Stimulated activated naive B cell treated with anti-CD40 and anti-IgM and Interleukin-4, amounts not matched to agents 10 μg/mL and 1 μg/mL and 100 μg/mL, for 72 hours (primary cell): Measurements from ENCODE around the gene SLC17A9.
"Not testable (repeated sequence)": the region's sequence is repeated elsewhere in the genome, so short reads cannot be mapped to it uniquely, and the experiment has no call there.

Experiments
- ATAC-seq, 2 donors: fragments of 150-1000 bp; cut with Tn5 transposase; replicated peaks; 2 replicates each; pipeline ENCODE4 v1.10.0; 2021; ENCODE audit warnings: moderate library complexity in 1 of 2
- DNase-seq: peaks from one replicate; pipeline ENCODE4 v3.0.0; 2021
- H3K27ac Mint-ChIP-seq: one replicate; pipeline ENCODE4 v1.8.0; 2022; ENCODE audit warnings: mild to moderate bottlenecking, mixed read lengths
- H3K27me3 Mint-ChIP-seq, 2 donors: one replicate each; pipeline ENCODE4 v1.8.0; 2022; ENCODE audit warnings: mixed read lengths in 2 of 2
- H3K36me3 Mint-ChIP-seq, 2 donors: one replicate each; pipeline ENCODE4 v1.8.0; 2022; ENCODE audit warnings: mixed read lengths in 2 of 2, mild to moderate bottlenecking in 1 of 2
- H3K4me1 Mint-ChIP-seq, 2 donors: one replicate each; pipeline ENCODE4 v1.8.0; 2022; ENCODE audit warnings: mixed read lengths in 2 of 2, mild to moderate bottlenecking in 1 of 2
- H3K4me3 Mint-ChIP-seq, 2 donors: one replicate each; pipeline ENCODE4 v1.8.0; 2022; ENCODE audit warnings: mild to moderate bottlenecking in 2 of 2, mixed read lengths in 2 of 2, moderate library complexity in 1 of 2
- H3K9me3 Mint-ChIP-seq, 2 donors: one replicate each; pipeline ENCODE4 v1.8.0; 2022; ENCODE audit warnings: mixed read lengths in 2 of 2, mild to moderate bottlenecking in 1 of 2

Gene SLC17A9

DNA sequence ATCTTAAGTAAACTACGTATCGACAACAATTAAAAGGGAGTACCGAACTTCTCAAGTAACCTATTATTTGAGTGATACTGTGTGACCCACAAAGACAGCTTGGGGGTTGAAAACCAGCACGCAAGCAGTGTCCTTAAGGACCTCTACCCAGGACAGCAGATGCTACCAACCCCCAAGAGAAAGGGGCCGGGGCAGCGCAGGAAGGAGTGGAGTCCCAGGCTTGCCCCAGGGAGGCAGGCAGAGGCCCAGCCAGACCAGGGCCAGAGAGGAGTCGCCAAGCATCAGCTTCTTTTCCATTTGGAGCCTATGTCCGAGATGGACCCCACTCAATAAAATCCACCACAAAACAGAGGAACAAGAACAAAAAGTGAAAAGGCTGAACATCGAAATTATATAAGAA lies 38.1 kb upstream of the SLC17A9 start:
- H3K36me3 Mint-ChIP-seq = peaks cover 28 to 31% of the 10 kb centered on the region in 2 donors
- no peak for ATAC-seq
- peak overlapping the region; percentile 56 for H3K27ac Mint-ChIP-seq
- H3K4me3 Mint-ChIP-seq = no peak overlapping the region
- H3K27me3 Mint-ChIP-seq = no peaks in the 10 kb centered on the region
- H3K9me3 Mint-ChIP-seq = no peaks in the 10 kb centered on the region
- no peak for DNase-seq
- peaks cover 30 to 69% of the 10 kb centered on the region in 2 donors for H3K4me1 Mint-ChIP-seq

DNA sequence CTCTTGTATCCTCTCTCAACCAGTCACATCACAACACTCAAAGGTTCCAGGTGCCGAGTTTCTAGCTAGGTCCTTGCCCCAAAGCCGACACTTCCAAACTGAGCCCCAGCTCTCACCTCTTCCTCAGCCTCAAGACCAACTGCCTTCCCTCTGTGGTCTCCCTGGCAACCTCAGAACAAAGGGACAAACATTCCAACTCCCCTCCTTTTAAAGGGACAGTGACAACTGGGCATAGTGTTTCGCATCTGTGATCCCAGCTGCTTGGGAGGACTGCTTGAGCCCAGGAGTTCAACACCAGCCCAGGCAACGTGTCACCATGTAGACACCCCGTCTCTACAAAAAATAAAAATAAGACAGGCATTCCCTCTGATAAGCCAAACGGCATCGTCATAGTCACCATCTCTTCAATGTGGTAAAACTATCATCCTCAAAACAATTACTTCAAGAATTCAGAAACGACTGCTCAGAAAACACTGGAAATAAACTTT lies 37.5 kb upstream of the SLC17A9 start:
- no peak overlapping the region for H3K4me3 Mint-ChIP-seq
- DNase-seq = no peak

DNA sequence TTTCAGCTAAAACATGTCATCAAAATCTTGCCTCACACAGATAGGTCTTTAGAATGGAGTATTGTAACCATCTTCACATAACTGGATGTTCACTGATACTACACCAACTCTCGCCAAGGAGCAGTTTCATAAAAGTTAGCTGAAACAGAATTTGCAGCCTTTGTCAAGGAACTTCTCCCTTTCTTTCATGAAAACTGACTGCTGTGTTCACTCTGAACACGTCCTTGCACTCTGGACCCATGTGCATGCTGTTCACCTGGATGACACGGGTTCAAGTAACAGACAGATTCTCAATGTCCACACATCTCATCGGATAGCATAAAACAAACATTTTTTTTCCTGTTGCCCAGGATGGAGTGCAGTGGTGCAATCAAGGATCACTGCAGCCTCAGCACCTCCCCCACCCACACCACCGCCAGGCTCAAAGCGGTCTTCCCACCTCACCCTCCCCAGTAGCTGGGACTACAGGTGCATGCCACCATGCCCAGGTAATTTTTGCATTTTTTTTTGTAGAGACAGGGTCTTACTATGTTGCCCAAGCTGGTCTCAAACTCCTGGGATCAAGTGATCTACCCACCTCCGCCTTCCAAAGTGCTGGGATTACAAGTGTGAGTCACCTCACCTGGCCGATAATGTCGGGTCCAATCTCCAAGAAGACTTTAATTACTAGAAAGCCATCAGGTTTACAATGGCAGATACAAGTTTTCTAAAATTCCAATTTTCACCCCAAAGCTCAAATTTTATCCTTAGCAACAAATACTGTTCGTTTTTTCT lies 35.6 kb upstream of the SLC17A9 start:
- Mint-ChIP-seq H3K27me3 (no peaks in the 10 kb centered on the region), H3K4me1 (peaks cover 43 to 73% of the 10 kb centered on the region in 2 donors), H3K27ac (peak overlapping the region; percentile 87), H3K4me3 (peak overlapping the region; percentile 39 to 66), H3K36me3 (peaks cover 14 to 20% of the 10 kb centered on the region in 2 donors), H3K9me3 (no peaks in the 10 kb centered on the region)
- ATAC-seq = no peak
- DNase-seq = no peak

More for the DNA sequence above, 37.5 kb upstream of the SLC17A9 start:
- Mint-ChIP-seq H3K27ac (peak overlapping the region; percentile 21), H3K27me3 (no peaks in the 10 kb centered on the region), H3K36me3 (peaks cover 23 to 26% of the 10 kb centered on the region in 2 donors), H3K9me3 (no peaks in the 10 kb centered on the region), H3K4me1 (peaks cover 35 to 70% of the 10 kb centered on the region in 2 donors)
- ATAC-seq = no peak

DNA sequence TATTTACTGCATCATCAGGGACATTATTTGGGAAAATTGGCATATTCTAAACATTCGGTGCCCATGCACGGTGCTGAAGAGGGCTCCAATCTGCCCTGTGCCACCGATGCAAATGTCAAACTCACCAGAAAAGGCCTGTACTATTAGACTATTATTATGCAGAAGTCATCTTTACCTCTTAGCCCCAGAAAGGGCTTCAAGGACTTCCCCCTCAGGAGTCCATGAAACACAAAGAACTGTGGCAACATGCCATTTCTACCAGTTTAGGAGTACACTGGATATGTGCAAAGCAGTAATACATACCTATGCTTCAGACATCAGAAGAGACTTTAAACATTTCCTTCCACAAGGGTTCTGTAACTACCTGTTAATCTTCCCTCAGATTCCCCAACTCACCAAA lies 34.8 kb upstream of the SLC17A9 start:
- Mint-ChIP-seq H3K27ac (peak overlapping the region; percentile 87), H3K9me3 (no peaks in the 10 kb centered on the region), H3K36me3 (peaks cover 14 to 21% of the 10 kb centered on the region in 2 donors), H3K4me3 (peak overlapping the region; percentile 66 to 72), H3K4me1 (peaks cover 50 to 80% of the 10 kb centered on the region in 2 donors), H3K27me3 (no peaks in the 10 kb centered on the region)
- DNase-seq (no peak), ATAC-seq (peak; percentile 51 to 65)

DNA sequence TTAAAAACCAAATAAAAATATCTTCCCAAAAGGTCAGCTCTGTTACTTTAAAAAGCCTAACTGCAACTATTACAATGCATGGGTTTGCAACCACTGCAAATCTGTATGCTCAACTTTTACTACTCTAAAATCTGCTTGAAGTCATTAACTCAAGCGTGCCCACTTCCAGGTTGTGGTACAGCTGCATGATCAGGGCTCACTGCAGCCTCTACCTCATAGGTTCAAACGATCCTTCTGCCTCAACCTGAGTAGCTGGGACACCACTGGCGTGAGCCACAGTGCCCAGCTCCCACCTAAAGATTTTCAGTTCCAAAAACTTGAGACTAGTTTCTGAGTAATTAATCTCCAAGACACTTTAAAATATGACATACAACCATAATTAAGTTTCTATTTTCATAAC lies 34.4 kb upstream of the SLC17A9 start:
- peak overlapping the region; percentile 66 to 72 for H3K4me3 Mint-ChIP-seq
- H3K27ac Mint-ChIP-seq = peak overlapping the region; percentile 87
- H3K9me3 Mint-ChIP-seq = no peaks in the 10 kb centered on the region
- ATAC-seq = peak; percentile 80 to 88
- DNase-seq = peak; percentile 31
- peaks cover 50 to 80% of the 10 kb centered on the region in 2 donors for H3K4me1 Mint-ChIP-seq
- H3K27me3 Mint-ChIP-seq = no peaks in the 10 kb centered on the region
- peaks cover 11 to 19% of the 10 kb centered on the region in 2 donors for H3K36me3 Mint-ChIP-seq

DNA sequence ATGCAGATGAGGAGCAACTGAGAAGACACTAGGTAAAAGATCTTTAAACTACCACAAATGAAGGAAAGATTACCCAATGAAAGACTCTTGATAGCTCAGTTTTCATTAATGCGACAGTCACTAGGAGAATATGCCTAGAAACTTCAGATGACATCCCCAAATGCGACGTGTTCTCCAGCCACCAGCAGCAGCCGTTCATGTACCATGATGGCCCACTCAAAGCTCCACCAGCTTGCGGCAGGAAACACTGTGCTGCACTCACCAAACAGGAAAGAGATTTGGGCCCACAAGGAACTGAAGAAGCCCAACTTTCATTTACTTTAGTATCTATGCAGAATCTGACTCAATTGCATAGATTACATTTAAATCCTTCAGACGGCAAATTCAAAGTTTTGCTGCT lies 33.7 kb upstream of the SLC17A9 start:
- peak overlapping the region; percentile 87 for H3K27ac Mint-ChIP-seq
- DNase-seq (no peak), ATAC-seq (peak; percentile 66 to 70)
- H3K9me3 Mint-ChIP-seq = no peaks in the 10 kb centered on the region
- peaks cover 50 to 82% of the 10 kb centered on the region in 2 donors for H3K4me1 Mint-ChIP-seq
- no peaks in the 10 kb centered on the region for H3K27me3 Mint-ChIP-seq
- H3K4me3 Mint-ChIP-seq = peak overlapping the region; percentile 66 to 72
- H3K36me3 Mint-ChIP-seq = peaks cover 7 to 17% of the 10 kb centered on the region in 2 donors

DNA sequence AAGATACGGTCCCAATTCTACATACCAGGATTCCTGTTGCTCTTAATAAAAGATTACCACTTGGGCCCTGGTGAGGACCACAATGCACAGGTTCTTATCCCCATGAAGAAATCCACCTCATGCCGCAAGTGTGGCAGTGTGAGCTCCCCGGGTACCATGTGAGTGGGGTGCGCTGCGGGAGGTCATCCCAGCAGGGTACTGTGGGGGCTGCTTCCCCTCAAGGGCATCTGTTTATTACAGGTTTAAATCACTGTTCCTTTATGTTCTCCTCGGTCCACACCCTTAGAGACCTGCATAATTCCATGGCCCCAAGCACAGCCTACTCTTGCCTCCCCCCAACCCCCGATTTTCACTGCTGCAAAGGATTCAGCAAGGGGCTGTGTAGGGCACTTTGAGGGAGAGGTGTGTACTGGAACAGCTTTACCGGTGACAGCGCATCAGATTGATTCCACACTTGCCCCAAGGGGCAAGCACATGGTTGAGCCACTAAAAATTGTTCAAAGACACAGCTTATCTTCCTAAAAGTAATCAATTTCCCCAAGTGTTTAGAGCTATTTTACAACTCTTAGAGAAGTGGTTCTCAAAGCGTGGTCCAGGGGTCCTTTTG lies 32.4 kb upstream of the SLC17A9 start:
- Mint-ChIP-seq H3K4me3 (peak overlapping the region; percentile 6 to 36), H3K9me3 (no peaks in the 10 kb centered on the region), H3K36me3 (peaks cover 3 to 14% of the 10 kb centered on the region in 2 donors), H3K27ac (peak overlapping the region; percentile 31), H3K4me1 (peaks cover 55 to 85% of the 10 kb centered on the region in 2 donors), H3K27me3 (no peaks in the 10 kb centered on the region)
- no peak for DNase-seq
- ATAC-seq = no peak

DNA sequence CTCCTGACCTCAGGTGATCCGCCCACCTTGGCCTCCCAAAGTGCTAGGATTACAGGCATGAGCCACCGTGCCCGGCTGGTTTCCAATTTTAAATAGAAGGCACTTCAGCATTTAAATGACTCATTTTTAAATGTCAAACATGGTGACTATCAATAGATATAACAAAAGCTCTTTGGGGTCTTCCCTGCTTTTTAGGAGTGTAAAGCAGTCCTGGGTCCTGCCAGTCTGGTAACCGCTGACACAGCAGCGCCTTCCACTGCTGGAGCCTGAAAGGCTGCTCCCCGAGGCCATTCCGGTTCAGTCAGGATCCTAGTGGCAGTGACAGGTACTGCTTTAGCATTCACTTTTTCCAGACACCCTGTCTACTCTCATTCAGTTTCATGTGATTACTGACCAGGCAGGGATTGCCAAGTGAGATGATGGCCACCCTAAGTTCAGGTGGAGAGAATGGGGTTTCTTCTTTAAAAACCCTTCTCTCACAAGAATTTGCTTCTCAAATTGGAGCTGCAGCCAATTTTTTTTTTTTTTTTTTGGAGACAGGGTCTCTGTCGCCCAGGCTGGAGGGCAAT lies 31.3 kb upstream of the SLC17A9 start:
- Mint-ChIP-seq H3K4me3 (peak overlapping the region; percentile 52 to 73), H3K27ac (peak overlapping the region; percentile 60), H3K27me3 (no peaks in the 10 kb centered on the region), H3K9me3 (no peaks in the 10 kb centered on the region), H3K36me3 (peaks cover 7 to 14% of the 10 kb centered on the region in 2 donors), H3K4me1 (peaks cover 55 to 76% of the 10 kb centered on the region in 2 donors)
- peak; percentile 35 for DNase-seq
- peak; percentile 44 to 53 for ATAC-seq

DNA sequence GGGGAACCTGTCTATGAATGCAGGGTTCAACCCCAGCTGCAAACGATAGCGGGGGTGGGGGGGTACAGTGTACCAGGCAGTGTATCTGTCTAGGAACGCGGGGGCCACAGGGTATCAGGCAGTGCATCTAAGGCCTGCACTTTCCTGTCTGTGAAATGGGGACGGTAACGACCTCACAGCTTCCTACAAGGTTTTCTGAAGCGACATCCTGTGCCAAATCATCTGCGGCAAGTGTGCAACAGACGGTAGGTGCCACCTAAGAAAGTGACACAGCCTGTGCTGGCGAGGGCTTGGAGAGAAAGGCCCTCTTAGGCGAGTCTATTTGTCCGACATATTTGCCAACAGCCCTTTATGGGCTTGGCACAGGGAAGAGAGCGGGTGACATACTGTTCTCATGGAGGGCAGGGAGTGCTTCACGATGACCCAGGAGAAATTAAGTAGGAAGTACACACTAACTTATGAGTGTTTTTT lies 30.0 kb upstream of the SLC17A9 start:
- peak overlapping the region; percentile 33 to 58 for H3K4me3 Mint-ChIP-seq
- peaks cover 5 to 13% of the 10 kb centered on the region in 2 donors for H3K36me3 Mint-ChIP-seq
- H3K9me3 Mint-ChIP-seq = no peaks in the 10 kb centered on the region
- peaks cover 54 to 77% of the 10 kb centered on the region in 2 donors for H3K4me1 Mint-ChIP-seq
- ATAC-seq (no peak), DNase-seq (no peak)
- no peak overlapping the region for H3K27ac Mint-ChIP-seq
- H3K27me3 Mint-ChIP-seq = no peaks in the 10 kb centered on the region

DNA sequence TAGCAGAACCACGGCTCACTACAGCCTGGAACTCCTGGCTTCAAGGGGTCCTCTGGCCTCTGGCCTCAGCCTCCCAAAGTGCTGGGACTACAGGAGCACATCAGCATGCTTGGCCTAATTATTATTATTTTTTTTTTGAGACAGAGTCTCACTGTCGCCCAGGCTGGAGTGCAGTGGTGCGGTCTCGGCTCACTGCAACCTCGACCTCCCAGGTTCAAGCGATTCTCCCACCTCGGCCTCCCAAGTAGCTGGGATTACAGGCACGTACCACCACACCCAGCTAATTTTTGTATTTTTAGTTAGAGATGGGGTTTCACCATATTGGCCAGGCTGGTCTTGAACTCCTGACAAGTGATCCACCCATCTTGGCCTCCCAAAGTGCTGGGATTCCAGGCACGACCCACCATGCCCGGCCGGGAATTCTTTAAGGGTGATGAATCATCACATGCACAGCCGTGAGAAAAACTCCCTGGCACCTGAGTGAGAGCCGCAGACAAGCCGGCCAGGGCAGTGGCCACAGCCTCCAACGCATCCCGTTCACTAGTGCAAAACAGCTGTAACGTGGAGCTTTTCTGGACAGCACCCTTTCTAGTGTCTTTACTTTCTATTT lies 29.3 kb upstream of the SLC17A9 start:
- H3K4me1 Mint-ChIP-seq = peaks cover 52 to 77% of the 10 kb centered on the region in 2 donors
- peaks cover 5 to 13% of the 10 kb centered on the region in 2 donors for H3K36me3 Mint-ChIP-seq
- H3K27me3 Mint-ChIP-seq, DNase-seq, ATAC-seq, H3K9me3 Mint-ChIP-seq, H3K27ac Mint-ChIP-seq, H3K4me3 Mint-ChIP-seq: not testable (repeated sequence)

DNA sequence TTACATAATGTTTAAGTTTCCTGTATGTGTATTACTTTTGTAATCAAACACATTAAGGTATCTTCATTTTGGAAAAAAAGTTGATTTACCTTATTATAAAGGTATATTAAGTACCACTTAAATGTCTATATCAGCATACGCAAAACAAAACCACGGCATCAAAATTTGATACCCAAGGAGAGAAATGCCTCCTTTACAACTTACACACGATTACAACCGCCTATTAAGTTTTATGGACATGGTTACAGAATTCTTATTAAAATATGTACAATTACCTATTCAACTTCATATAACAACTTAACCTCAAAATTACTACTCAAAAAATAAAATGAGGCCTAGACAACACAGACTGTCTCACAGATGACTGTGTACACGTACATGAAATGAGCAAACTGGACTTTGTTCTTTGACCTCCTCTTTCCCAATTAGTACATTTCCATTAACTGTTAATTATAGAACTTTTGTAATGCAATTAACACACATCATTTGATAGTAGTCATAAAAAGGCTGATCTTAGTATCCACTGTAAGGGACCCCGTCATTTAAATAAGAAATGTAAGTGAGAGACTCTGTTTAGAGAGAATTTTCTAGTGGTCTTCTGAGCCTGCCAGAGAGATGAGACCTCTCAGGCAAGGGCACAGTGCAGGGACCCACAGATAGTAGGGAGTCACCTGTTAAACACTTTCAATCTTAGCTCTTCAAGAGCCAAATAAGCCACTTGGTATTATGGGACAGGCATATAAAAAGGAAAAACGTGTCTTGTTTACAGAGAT lies 28.7 kb upstream of the SLC17A9 start:
- Mint-ChIP-seq H3K27ac (peak overlapping the region; percentile 97), H3K4me1 (peaks cover 47 to 77% of the 10 kb centered on the region in 2 donors), H3K27me3 (no peaks in the 10 kb centered on the region), H3K9me3 (no peaks in the 10 kb centered on the region), H3K36me3 (peaks cover 5 to 13% of the 10 kb centered on the region in 2 donors), H3K4me3 (peak overlapping the region; percentile 94 to 95)
- DNase-seq (no peak), ATAC-seq (no peak)

DNA sequence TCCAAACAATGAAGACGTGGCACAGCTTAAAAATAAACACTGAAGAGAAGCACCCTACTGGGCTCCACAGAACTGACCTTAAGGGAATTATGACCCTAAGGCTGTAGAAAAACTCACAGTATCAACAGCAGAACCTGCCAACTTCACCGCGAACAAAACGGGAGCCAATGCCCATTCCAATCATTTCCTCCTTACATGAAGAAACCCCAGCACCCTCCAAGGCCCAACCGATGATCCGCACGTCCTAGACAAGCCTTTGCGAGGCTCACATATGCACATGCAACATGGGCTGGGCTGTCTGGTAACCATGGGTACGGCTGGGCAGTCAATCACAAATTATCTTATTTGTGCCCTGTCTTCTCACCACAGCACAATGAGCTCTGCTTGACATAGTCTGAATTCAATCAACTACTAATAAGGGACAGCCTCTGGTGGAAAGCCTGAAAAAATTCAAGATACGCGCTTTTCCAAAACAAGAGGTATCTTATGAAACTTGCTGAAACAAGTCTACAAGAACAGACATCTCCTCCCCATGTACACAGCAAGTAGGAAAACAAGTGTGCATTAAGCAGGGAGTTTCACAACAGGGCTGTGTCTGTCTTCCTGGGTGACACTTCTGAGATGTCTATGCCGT lies 27.9 kb upstream of the SLC17A9 start:
- Mint-ChIP-seq H3K4me3 (peak overlapping the region; percentile 94 to 95), H3K4me1 (peaks cover 42 to 74% of the 10 kb centered on the region in 2 donors)

DNA sequence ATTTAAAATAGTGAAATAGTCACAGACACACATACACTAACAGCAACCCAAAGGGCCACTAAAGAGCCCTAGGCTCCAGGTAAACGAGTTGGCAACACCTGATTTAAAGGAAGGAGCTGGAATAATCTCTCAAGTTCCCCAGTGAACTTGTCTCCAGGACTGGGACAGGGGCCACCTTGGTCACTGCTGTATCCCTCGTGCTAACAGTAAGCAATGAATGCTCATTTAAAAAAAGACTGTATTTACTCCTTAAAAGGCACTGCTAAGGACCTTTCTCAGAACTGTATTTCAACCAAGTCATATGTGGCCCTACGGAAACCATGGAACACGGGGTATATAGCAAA lies 27.5 kb upstream of the SLC17A9 start:
- peaks cover 5 to 13% of the 10 kb centered on the region in 2 donors for H3K36me3 Mint-ChIP-seq
- H3K4me1 Mint-ChIP-seq = peaks cover 41 to 74% of the 10 kb centered on the region in 2 donors
- DNase-seq (no peak), ATAC-seq (no peak)
- peak overlapping the region; percentile 94 to 95 for H3K4me3 Mint-ChIP-seq
- no peaks in the 10 kb centered on the region for H3K9me3 Mint-ChIP-seq
- peak overlapping the region; percentile 97 for H3K27ac Mint-ChIP-seq
- H3K27me3 Mint-ChIP-seq = no peaks in the 10 kb centered on the region

More for the DNA sequence above, 27.9 kb upstream of the SLC17A9 start:
- peaks cover 5 to 13% of the 10 kb centered on the region in 2 donors for H3K36me3 Mint-ChIP-seq
- H3K27me3 Mint-ChIP-seq = no peaks in the 10 kb centered on the region
- H3K9me3 Mint-ChIP-seq = no peaks in the 10 kb centered on the region
- ATAC-seq (no peak), DNase-seq (no peak)
- peak overlapping the region; percentile 97 for H3K27ac Mint-ChIP-seq
